PFSK-1 (cell line): Measurements from ENCODE around the gene PSD.

Source experiments
- FOXP2 ChIP-seq: optimal IDR thresholded peaks from 2 replicates; pipeline ENCODE3; 2011; ENCODE audit warnings: borderline replicate concordance, control low read depth, inconsistent platforms; ENCODE audit not compliant: insufficient read depth; ENCODE audit errors: extremely low read length, extremely low read depth
- REST ChIP-seq, 2 experiments: IDR thresholded peaks; 2 replicates each; pipeline versions ENCODE4 v1.6.1 to v1.8.0; 2011 to 2012; ENCODE audit warnings: low read depth in 2 of 2, low read length in 2 of 2, control low read depth in 1 of 2, inconsistent platforms in 1 of 2, mild to moderate bottlenecking in 1 of 2, moderate library complexity in 1 of 2; ENCODE audit not compliant: insufficient read depth in 1 of 2

GRCh38 chr10:102402512-102402896, 16.1 kb downstream of the PSD start:
- TF ChIP-seq REST (IDR thresholded peaks at IDR 0.05; ENCODE audit: insufficient read depth in 1 of 2, low read depth in 2 of 2, low read length in 2 of 2) = no peak
- TF ChIP-seq FOXP2 = no peak
